HG03342 (cell line): ENCODE results near the gene FXYD4.
"Not testable (repeated sequence)": the region's sequence is repeated elsewhere in the genome, so short reads cannot be mapped to it uniquely, and the experiment has no call there.

Experiments used
- ATAC-seq: cut with Tn5 transposase; IDR thresholded peaks from one replicate; pipeline ENCODE4 v1.9.1; 2021; ENCODE audit warnings: mild to moderate bottlenecking, moderate library complexity; ENCODE audit not compliant: unreplicated experiment

The FXYD4 gene, protein sequence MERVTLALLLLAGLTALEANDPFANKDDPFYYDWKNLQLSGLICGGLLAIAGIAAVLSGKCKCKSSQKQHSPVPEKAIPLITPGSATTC

GRCh38 chr10:43371418-43371817 lies at the start of gene FXYD4:
Gene FXYD4 (plus strand): TSS chr10:43371636. CDS start chr10:43373747, 2,111 bp downstream.
- no peak for ATAC-seq

DNA sequence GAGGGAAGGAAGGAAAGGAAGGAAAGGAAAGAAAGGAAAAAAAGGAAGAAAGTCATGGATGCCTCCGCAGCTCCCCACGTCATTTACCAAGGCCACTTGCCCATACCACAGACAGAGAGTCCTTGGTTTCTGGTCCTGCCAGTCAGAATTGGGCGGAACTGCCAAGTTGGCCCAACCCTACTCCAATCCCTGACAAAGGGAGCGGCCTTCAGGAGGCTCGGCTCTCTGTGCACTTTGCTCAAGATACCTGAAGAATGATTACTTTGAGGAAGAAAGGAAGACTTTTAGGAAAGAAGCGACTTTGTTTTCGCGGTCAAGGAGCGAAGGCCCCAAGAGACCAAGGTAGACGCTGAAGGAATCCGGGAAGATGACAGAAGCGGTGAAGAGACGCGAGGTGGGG lies 49.1 kb upstream of the FXYD4 start:
- ATAC-seq: no peak

DNA sequence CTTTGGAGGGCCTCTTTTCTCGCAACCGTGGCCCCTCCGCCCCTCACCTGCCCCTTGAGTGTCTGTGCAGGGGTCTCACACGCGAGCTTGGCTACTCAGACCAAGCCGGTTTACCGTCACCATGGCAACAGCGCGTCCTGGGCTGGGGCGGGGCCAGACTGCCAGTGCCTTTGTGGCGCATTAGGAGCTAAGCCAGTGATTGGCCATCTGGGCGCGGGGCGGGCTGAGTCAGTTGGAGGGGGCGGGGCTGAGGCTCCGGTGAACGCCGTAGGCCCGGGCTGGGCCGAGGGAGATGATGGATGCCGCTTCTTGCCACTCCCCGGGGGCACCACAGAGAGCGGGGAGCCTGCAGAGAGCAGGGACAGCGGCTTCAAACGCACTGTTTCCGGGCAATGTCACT lies 48.7 kb upstream of the FXYD4 start:
- ATAC-seq: peak; percentile 73

DNA sequence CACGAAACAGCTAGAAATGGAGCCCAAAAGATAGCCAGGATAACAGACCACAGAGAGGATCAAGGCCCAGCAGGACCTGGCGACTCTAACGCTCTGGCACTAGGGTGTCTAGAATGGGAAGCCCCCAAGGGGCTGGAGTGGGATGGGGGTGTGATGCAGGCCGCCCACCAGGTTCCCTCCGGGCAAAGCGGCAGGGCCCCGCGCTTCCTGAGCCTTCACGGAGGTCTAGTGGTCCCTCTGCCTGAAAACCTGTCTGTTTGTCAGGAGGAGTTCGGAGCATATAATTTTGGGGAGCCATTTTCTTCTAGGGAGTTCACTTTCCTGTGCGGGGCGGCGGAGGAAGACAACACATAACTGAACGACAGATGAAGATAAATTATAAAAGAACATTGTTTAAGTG lies 48.2 kb upstream of the FXYD4 start:
- ATAC-seq: no peak

DNA sequence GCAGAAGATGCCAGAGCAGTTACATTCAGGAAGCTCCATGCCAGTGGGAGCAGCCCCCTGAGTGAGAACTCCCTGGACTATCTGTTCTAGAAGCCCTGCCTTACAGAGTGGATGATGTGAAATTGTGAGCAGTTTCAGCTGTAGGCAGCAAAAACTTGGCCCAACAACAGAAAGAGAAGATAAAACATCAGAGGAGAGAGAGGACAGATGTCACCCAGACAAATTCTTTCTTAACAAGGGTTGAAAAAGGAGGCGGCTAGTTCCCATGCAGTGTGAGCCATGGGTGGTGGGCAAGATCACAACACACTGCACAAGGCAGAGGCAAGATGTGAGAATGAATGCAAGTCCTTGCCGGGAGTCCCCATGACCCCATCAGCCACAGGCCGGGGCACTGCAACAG lies 46.6 kb upstream of the FXYD4 start:
- no peak for ATAC-seq

DNA sequence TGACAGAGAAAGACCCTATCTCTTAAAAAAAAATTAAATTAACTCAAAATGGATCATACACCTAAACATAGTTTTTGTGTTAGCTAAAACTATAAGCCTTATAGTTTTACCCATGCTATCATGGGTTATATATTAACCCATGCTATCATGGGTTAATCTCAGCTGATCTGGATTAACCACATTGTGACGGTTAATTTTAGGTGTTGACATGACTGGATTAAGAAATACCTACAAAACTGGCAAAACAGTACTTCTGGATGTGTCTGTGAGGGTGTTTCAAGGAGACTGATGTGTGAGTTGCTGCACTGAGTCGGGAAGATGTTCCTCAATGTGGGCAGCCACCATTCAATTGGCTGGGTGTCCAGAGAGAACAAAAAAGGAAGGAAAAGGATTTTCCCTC lies 44.3 kb upstream of the FXYD4 start:
- ATAC-seq: no peak

DNA sequence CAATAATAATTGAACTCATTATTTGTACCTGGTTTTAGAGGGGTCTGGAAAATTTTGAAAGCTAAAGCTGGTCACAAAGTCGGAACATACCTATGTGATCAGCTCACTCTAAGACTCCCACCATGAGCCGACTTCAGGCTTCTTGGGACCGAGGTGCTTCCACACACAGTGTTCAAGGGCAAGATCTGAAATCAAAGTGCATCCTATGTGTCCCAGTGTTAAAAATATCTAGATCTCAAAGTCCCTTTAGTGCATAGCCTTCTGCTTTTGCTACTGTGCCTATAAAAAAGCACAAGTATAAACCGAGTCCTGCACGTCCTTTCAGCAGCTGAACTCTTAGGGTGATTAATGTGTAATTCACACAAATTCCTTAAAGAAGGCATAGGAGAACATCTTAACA lies 43.5 kb upstream of the FXYD4 start:
- ATAC-seq: no peak

DNA sequence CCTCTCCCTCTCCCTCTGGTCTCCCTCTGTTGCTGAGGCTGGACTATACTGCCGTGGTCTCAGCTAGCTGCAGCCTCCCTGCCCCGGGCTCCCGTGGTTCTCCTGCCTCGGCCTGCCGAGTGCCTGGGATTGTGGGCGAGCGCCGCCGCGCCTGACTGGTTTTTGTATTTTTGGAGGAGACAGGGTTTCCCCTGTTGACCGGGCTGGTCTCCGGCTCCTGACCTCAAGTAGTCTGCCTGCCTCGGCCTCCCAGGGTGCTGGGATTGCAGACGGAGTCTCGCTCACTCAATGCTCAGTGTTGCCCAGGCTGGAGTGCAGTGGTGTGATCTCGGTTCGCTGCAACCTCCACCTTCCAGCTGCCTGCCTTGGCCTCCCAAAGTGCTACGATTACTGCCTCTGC lies 42.6 kb upstream of the FXYD4 start:
- ATAC-seq: not testable (repeated sequence)

- ATAC-seq: not testable (repeated sequence)
Observed at GRCh38 chr10:43329246-43329885, 42.1 kb upstream of the FXYD4 start.

DNA sequence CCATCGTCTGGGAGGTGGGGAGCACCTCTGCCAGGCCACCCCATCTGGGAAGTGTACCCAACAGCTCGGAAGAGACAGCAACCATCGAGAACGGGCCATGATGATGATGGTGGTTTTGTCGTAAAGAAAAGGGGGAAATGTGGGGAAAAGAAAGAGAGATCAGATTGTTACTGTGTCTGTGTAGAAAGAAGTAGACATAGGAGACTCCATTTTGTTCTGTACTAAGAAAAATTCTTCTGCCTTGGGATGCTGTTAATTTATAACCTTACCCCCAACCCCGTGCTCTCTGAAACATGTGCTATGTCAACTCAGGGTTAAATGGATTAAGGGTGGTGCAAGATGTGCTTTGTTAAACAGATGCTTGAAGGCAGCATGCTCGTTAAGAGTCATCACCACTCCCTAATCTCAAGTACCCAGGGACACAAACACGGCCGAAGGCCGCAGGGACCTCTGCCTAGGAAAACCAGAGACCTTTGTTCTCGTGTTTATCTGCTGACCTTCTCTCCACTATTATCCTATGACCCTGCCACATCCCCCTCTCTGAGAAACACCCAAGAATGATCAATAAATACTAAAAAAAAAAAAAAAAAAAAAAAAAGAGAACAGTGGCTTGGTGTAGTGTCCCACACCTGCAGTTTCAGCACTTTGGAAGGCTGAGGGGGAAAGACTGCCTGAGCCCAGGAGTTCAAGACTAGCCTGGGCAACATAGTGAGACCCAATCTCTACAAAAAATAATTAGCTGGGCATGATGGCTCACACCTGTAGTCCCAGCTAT lies 41.2 kb upstream of the FXYD4 start:
- ATAC-seq: not testable (repeated sequence)

- not testable (repeated sequence) for ATAC-seq
Observed at GRCh38 chr10:43330824-43331127, 40.7 kb upstream of the FXYD4 start.

- ATAC-seq: no peak
Observed at GRCh38 chr10:43333653-43334052, 37.8 kb upstream of the FXYD4 start.

- no peak for ATAC-seq
Observed at GRCh38 chr10:43336061-43336460, 35.4 kb upstream of the FXYD4 start.

DNA sequence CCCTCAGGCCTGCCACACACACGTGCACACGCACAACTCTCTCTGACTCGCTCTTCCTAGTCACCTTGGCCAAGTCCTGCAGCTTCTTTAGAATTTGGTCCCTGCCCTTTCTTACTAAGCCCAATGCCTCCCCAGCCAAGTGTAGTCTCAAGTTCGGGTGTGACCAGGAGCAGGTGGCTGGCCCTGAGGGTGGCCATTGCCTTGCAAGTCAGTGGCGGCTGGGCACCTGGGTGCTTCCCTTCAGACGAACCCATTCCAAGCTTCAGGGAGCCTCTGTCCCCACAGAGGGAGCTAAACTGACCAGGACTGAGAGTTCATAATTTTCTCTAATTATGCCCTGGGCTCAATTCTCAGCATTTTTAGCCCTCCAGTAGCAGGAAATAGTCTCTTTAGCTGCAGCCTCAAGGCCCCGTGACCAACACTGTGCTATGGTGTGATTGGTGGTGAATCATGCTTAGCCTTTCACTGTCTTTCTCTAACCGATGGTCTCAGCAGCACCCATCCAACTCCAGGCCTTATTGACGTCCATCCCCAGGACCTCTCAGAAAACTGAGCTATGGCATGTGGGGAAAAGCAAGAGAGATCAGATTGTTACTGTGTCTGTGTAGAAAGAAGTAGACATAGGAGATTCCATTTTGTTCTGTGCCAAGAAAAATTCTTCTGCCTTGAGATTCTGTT lies 34.7 kb upstream of the FXYD4 start:
- no peak for ATAC-seq

DNA sequence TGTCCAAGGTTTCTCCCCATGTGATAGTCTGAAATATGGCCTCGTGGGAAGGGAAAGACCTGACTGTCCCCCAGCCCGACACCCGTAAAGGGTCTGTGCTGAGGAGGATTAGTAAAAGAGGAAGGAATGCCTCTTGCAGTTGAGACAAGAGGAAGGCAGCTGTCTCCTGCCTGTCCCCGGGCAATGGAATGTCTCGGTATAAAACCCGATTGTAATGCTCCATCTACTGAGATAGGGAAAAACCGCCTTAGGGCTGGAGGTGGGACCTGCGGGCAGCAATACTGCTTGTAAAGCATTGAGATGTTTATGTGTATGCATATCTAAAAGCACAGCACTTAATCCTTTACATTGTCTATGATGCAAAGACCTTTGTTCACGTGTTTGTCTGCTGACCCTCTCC lies 33.9 kb upstream of the FXYD4 start:
- ATAC-seq: not testable (repeated sequence)

- ATAC-seq: no peak
Observed at GRCh38 chr10:43338117-43338516, 33.3 kb upstream of the FXYD4 start.

DNA sequence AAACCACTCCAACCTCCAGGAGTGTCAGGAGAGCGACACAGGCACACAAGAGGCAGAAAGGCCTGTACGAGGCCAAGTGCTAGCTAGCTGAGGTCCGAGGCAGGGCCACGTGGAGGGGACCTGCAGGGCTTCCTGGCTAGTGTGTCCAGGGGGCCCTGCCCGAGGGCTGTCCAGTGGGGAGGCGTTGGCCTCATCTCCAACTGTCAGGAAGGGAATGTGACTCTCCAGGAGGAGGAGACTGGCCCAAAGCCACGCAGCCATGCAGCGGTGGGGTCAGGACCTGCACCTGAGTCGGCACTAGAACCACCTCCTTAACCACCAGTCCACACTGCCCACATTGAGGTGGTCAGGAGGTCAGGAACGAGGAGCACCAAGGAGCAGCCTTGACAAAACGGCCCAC lies 32.3 kb upstream of the FXYD4 start:
- ATAC-seq: no peak

- ATAC-seq: no peak
Observed at GRCh38 chr10:43340101-43340500, 31.3 kb upstream of the FXYD4 start.

DNA sequence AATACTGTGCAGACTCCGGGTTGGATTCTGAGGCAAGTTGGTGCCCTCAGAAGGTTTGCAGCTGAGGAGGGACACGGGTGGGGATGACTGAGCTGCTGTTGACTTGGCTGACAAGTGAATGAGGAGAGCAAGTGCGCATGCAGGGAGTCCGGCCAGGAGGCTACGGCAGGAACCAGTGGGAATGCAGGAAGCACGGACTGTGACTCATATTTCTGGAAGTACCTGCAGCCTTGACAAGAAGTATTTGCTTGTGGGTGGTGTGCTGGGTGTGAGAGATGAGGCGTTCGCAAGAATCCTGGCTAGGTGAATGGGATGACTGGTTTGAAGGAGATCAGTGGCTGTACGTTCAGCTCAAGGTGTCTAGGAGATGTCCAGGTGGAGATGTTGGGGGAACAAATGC lies 30.8 kb upstream of the FXYD4 start:
- no peak for ATAC-seq

GRCh38 chr10:43341450-43341849 lies 30.0 kb upstream of the FXYD4 start:
- no peak for ATAC-seq

DNA sequence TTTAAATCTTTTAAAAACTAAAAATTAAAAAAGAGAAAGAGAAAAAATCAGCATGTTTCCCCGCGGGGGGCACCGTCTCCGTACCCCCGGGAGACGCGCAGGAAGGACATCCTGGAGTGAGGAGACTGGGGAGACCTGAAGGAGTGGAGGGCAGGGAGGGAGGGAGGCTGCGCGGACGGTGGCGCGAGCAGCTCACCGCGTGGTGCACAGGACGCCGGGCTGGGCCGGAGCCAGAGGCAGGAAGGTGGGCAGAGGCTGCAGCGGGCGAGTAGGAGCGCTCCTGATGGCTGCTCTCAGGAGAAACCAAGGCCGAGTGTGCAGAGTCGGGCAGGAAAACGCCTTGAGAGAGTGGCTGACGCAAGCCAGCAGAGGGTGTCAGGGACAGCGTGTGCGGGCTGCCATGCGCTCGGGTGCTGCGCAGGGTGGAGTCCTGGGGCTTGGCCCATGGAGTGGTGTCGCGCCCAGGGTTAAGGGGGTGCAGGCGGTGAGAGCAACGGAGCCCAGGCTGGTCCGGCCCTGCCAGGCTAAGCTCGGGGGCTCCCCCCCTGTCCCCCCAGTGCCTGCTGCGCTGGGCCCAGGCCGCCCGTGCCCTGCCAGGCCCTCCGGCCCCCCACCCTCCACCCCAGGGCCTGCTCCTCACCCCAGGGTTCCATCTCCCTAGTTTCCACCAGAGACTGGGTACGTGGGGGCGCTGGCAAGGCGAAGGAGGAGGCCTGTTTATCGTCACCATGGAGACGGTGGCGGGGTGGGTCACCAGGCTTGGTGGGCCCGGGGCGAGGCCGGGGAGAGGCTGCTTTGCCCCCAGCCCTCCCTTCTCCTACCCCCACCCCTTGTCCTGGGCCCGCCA lies 28.9 kb upstream of the FXYD4 start:
- ATAC-seq: no peak
